ENCODE data around the gene CDCA8. TPM values are rescaled to one million over a fixed set of nuclear protein-coding genes. Genes with fewer than 3 reads are reported as not detected.

The CDCA8 gene
- total and polyA plus RNA-seq, 9 donors = 0.11 to 1.9 (median 0.60) TPM

GRCh38 chr1:37705399-37705798, 13.1 kb downstream of the CDCA8 start:
- no peak overlapping the region for H3K27ac ChIP-seq
- 58 to 76% (median 75%) methylated on average over 8 of the region's 8 CpGs for WGBS, 3 donors
- intact Hi-C loops (cut with DNase I) = no loop called here
- no peaks in the 10 kb centered on the region for H3K27me3 ChIP-seq
- DNase-seq = no peak
- TF ChIP-seq CTCF (IDR thresholded peaks at IDR 0.05) (no peak), EP300 (IDR thresholded peaks at IDR 0.05) (no peak), POLR2A (IDR thresholded peaks at IDR 0.05) (no peak)
- no peaks in the 10 kb centered on the region for H3K36me3 ChIP-seq
- no peaks in the 10 kb centered on the region for H3K4me1 ChIP-seq (ENCODE audit: insufficient read depth)
- H3K9me3 ChIP-seq = no peaks in the 10 kb centered on the region
- H3K4me3 ChIP-seq = no peak overlapping the region

DNA sequence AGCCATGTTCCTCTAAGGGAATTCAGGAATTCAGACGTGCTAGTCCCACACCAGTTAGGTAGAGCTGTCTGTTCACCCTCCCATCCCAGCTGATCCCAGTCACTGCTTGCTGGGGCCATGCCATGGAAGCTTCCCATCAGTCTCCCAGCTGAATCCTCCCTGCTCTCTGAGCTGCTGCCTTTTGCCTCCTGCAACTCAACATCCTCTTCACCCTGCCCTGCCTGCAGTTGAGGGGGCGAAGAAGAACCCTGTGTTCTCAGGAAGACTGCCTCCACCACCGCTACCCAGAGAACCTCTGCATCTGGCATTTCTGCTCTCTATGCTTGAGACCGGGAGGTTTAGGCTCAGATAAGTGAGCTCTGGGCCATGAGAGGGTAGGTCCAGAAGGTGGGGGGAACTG, 16.2 kb downstream of the CDCA8 start:
- Histone ChIP-seq H3K9me3 (no peaks in the 10 kb centered on the region), H3K4me3 (no peak overlapping the region), H3K27me3 (no peaks in the 10 kb centered on the region), H3K4me1 (ENCODE audit: insufficient read depth) (no peaks in the 10 kb centered on the region), H3K27ac (no peak overlapping the region), H3K36me3 (no peaks in the 10 kb centered on the region)
- intact Hi-C loops (cut with DNase I) = no loop called here
- no peak for DNase-seq
- no peak for TF ChIP-seq CTCF (IDR thresholded peaks at IDR 0.05)
- TF ChIP-seq POLR2A (IDR thresholded peaks at IDR 0.05) = no peak
- TF ChIP-seq EP300 (IDR thresholded peaks at IDR 0.05) = no peak
- 83 to 91% (median 89%) methylated on average over 4 of the region's 4 CpGs for WGBS, 3 donors

DNA sequence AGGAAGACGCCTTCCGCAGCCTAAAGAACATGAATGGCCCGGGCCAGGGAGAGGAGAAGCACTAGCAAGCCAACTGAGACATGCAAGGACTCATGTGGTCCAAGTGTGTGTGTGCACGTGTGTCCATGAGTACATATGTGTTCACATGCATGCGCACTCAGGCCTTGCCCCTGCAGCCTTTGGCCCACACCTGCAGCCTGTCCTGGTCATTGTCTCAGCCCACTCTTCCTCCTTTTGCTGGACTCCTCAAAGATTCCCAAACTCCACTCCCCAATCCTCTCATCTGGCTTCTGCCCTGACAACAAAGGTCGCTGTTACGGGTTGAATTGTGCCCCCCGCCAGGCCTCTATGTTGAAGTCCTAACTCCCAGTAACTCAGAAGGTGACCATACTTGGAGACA, 21.9 kb downstream of the CDCA8 start:
- intact Hi-C loops (cut with DNase I) = no loop called here
- 70 to 76% (median 73%) methylated on average over 8 of the region's 8 CpGs for WGBS, 3 donors
- Histone ChIP-seq H3K27ac (no peak overlapping the region), H3K9me3 (no peaks in the 10 kb centered on the region), H3K36me3 (no peaks in the 10 kb centered on the region), H3K4me1 (ENCODE audit: insufficient read depth) (no peaks in the 10 kb centered on the region), H3K4me3 (no peak overlapping the region), H3K27me3 (no peaks in the 10 kb centered on the region)
- no peak for DNase-seq
- TF ChIP-seq EP300 (IDR thresholded peaks at IDR 0.05) (no peak), CTCF (IDR thresholded peaks at IDR 0.05) (no peak)

GRCh38 chr1:37714689-37715088, 22.4 kb downstream of the CDCA8 start:
- no peak overlapping the region for H3K4me3 ChIP-seq
- H3K36me3 ChIP-seq = no peaks in the 10 kb centered on the region
- WGBS, 3 donors = 74 to 85% (median 82%) methylated on average over 4 of the region's 4 CpGs
- no peak for TF ChIP-seq EP300 (IDR thresholded peaks at IDR 0.05)
- TF ChIP-seq CTCF (IDR thresholded peaks at IDR 0.05) = no peak
- no peak for TF ChIP-seq POLR2A (IDR thresholded peaks at IDR 0.05)
- no peak for DNase-seq
- no peaks in the 10 kb centered on the region for H3K9me3 ChIP-seq
- intact Hi-C loops (cut with DNase I) = no loop called here
- H3K4me1 ChIP-seq (ENCODE audit: insufficient read depth) = no peaks in the 10 kb centered on the region
- no peaks in the 10 kb centered on the region for H3K27me3 ChIP-seq
- no peak overlapping the region for H3K27ac ChIP-seq

GRCh38 chr1:37716321-37716720, 24.0 kb downstream of the CDCA8 start:
- TF ChIP-seq POLR2A (IDR thresholded peaks at IDR 0.05) (no peak), EP300 (IDR thresholded peaks at IDR 0.05) (no peak), CTCF (IDR thresholded peaks at IDR 0.05) (no peak)
- H3K4me1 ChIP-seq (ENCODE audit: insufficient read depth) = no peaks in the 10 kb centered on the region
- no peaks in the 10 kb centered on the region for H3K36me3 ChIP-seq
- H3K27me3 ChIP-seq = no peaks in the 10 kb centered on the region
- no peaks in the 10 kb centered on the region for H3K9me3 ChIP-seq
- H3K4me3 ChIP-seq = no peak overlapping the region
- no peak overlapping the region for H3K27ac ChIP-seq
- intact Hi-C loops (cut with DNase I) = no loop called here
- no peak for DNase-seq
- WGBS, 3 donors = 71 to 76% (median 75%) methylated on average over 4 of the region's 4 CpGs
